Jurkat, Clone E6-1 (cell line): ENCODE measurements around the gene STEAP1B. TPM values are rescaled to one million over a fixed set of nuclear protein-coding genes. Genes with fewer than 3 reads are reported as not detected.
"Not testable (repeated sequence)": the region's sequence is repeated elsewhere in the genome, so short reads cannot be mapped to it uniquely, and the experiment has no call there.

Experiments used
- DNase-seq: peaks from one replicate; pipeline ENCODE4 v3.0.0-alpha.2; 2011; ENCODE audit warnings: low read depth, low spot score
- H3K4me3 ChIP-seq: 2 replicates; pipeline ENCODE4 v1.5.1; 2011; ENCODE audit warnings: mild to moderate bottlenecking, low read length, control low read depth, moderate library complexity
- polyA plus RNA-seq: library from polyadenylated mRNA; unstranded; fragments of >200 nt; gene quantifications from one replicate; pipeline ENCODE4 v1.2.1, GENCODE V29; 2012; ENCODE audit warnings: missing spikeins; ENCODE audit not compliant: insufficient read length, insufficient read depth

STEAP1B gene
- polyA plus RNA-seq: 5.4 TPM

- peak; percentile 63 for DNase-seq
- not testable (repeated sequence) for H3K4me3 ChIP-seq
Observed at GRCh38 chr7:22499888-22500689, at the start of gene STEAP1B. TSS of gene STEAP1B (minus strand) at chr7:22500188. CDS start at chr7:22494855, 5,333 bp downstream.

- DNase-seq: no peak
- no peak overlapping the region for H3K4me3 ChIP-seq
Observed at GRCh38 chr7:22549051-22549450, 49.1 kb upstream of the STEAP1B start.

GRCh38 chr7:22548313-22548712, 48.3 kb upstream of the STEAP1B start:
- DNase-seq: no peak

GRCh38 chr7:22546769-22547168, 46.8 kb upstream of the STEAP1B start:
- DNase-seq: no peak
- no peak overlapping the region for H3K4me3 ChIP-seq

More at GRCh38 chr7:22548313-22548712, 48.3 kb upstream of the STEAP1B start:
- no peak overlapping the region for H3K4me3 ChIP-seq

GRCh38 chr7:22545529-22545928, 45.5 kb upstream of the STEAP1B start:
- no peak overlapping the region for H3K4me3 ChIP-seq
- no peak for DNase-seq

GRCh38 chr7:22544245-22544644, 44.3 kb upstream of the STEAP1B start:
- no peak for DNase-seq

GRCh38 chr7:22543169-22543568, 43.2 kb upstream of the STEAP1B start:
- DNase-seq: no peak
- H3K4me3 ChIP-seq: no peak overlapping the region

More at GRCh38 chr7:22544245-22544644, 44.3 kb upstream of the STEAP1B start:
- no peak overlapping the region for H3K4me3 ChIP-seq

GRCh38 chr7:22542669-22543068, 42.7 kb upstream of the STEAP1B start:
- H3K4me3 ChIP-seq: no peak overlapping the region
- no peak for DNase-seq

- H3K4me3 ChIP-seq: no peak overlapping the region
- no peak for DNase-seq
Observed at GRCh38 chr7:22542254-22542653, 42.3 kb upstream of the STEAP1B start.

GRCh38 chr7:22541789-22542188, 41.8 kb upstream of the STEAP1B start:
- no peak overlapping the region for H3K4me3 ChIP-seq
- DNase-seq: no peak

GRCh38 chr7:22528537-22528936, 28.5 kb upstream of the STEAP1B start:
- H3K4me3 ChIP-seq, DNase-seq: not testable (repeated sequence)

- H3K4me3 ChIP-seq, DNase-seq: not testable (repeated sequence)
Observed at GRCh38 chr7:22524353-22524947, 24.5 kb upstream of the STEAP1B start.

GRCh38 chr7:22523478-22524352, 23.7 kb upstream of the STEAP1B start:
- peak; percentile 10 for DNase-seq
- H3K4me3 ChIP-seq: not testable (repeated sequence)

- not testable (repeated sequence) for DNase-seq, H3K4me3 ChIP-seq
Observed at GRCh38 chr7:22519560-22519959, 19.6 kb upstream of the STEAP1B start.

- H3K4me3 ChIP-seq, DNase-seq: not testable (repeated sequence)
Observed at GRCh38 chr7:22516950-22517349, 17.0 kb upstream of the STEAP1B start.

GRCh38 chr7:22514963-22515362, 15.0 kb upstream of the STEAP1B start:
- DNase-seq, H3K4me3 ChIP-seq: not testable (repeated sequence)

- H3K4me3 ChIP-seq, DNase-seq: not testable (repeated sequence)
Observed at GRCh38 chr7:22507320-22507719, 7.3 kb upstream of the STEAP1B start.

- not testable (repeated sequence) for DNase-seq, H3K4me3 ChIP-seq
Observed at GRCh38 chr7:22506316-22507020, 6.5 kb upstream of the STEAP1B start.

- not testable (repeated sequence) for H3K4me3 ChIP-seq, DNase-seq
Observed at GRCh38 chr7:22504519-22504918, 4.5 kb upstream of the STEAP1B start.
